Measurements from ENCODE around the gene TRAF7.
A peak's percentile ranks its signal among the peaks of the same experiment; 100 is the strongest.

Gene TRAF7

DNA sequence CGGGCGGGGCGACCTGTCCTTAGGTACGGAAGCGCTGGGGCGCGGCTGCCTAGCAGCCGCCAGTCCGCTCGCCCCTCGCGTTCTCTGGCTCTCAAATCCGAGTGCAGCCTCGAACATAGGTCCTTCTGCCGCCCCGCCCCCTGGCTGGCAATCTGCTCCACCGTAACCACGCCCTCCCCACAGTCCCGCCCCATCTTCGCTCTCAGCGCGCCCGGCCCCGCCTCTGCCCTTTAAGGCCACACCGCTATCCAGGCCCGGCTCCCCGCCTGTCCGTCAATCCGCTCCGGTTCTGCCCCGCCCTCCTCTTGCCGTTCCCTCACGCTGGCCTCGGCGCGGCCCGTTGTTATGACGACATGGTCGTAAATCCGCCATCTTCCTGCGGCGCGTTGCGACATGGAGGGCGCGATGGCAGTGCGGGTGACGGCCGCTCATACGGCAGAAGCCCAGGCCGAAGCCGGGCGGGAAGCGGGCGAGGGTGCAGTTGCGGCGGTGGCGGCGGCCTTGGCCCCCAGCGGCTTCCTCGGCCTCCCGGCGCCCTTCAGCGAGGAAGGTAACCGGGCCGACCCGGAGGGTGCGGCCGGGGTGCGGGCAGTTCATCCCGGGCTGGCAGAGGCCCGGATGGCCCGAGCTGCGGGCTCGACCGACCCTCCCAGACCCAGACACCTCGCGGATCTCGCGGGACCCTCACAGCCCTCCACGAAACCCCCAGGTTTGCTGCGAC lies 67.8 kb downstream of the TRAF7 start, which contains the start of gene E4F1:
Gene E4F1, plus strand, starts transcription at position 371 of the 721 bp plus-strand sequence. Its CDS starts 23 bp downstream, at position 394.
- peak; percentile 98 for DNase-seq (ENCODE audit: low read depth)

GRCh38 chr16:2223942-2224486 lies 68.4 kb downstream of the TRAF7 start:
- DNase-seq (ENCODE audit: low read depth), result no peak

DNA sequence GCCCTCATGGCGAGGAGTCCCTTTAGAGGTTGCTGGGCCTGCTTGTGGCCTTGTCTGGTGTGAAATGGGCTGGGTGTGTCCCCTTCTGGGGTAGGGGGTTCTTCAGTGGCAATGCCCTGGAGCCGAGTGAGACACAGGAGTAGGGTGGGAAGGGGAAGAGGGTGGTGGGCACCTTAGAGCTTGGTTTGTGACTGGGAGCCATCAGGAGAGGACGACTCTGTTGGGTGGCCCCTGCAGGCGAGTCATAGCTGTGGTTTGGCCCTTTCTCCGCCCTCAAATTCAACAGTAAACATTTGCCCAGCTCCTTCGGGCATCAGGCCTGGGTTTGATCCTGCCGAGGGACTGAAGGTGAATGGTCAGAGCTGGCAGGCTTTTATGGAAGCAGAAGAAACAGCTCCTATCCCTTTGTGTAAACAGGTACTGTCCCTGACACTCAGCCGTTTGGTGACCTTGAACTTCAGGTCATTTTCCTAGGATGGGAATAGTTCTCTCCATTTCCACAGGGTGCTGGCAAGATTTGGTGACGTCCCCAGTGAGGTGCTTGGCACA lies 70.7 kb downstream of the TRAF7 start:
- no peak for DNase-seq (ENCODE audit: low read depth)

DNA sequence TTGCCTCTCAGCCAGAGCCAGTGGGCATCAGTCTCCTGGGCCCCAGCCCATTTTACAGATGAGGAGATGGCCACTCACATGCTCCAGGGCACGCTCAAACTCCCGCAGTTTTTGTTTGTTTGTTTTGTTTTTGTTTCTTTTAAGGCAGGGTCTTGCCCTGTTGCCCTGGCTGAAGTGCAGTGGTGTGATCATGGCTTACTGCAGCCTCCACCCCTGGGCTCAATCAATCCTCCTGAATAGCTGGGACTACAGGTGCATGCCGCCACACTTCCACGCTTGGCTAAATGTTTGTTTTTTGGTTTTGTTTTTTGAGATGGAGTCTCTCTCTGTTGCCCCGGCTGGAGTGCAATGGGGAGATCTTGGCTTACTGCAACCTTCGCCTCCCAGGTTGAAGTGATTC lies 71.3 kb downstream of the TRAF7 start:
- DNase-seq (ENCODE audit: low read depth), result no peak
